Neural cell (in vitro differentiated cells): ENCODE measurements around the gene IDH3B. TPM values are rescaled to one million over a fixed set of nuclear protein-coding genes. Genes with fewer than 3 reads are reported as not detected.

Experiments used
- H2AFZ ChIP-seq: fragments of 200-600, 300-800 bp; sonication (generic), shearing (Covaris generic); 2 replicates; pipeline ENCODE4 v1.6.0; 2014; ENCODE audit warnings: low read depth, mild to moderate bottlenecking, antibody characterized with exemption, low read length, moderate library complexity
- H3F3A ChIP-seq: fragments of 200-600 bp; shearing (Covaris generic); 2 replicates; pipeline ENCODE4 v1.6.1; 2016; ENCODE audit warnings: mild to moderate bottlenecking, moderate library complexity, mixed read lengths, antibody characterized with exemption, low read length; ENCODE audit not compliant: insufficient read depth, poor library complexity, severe bottlenecking
- H3K27ac ChIP-seq: fragments of 200-600, 300-800 bp; sonication (generic), shearing (Covaris generic); 2 replicates; pipeline ENCODE4 v1.5.1; 2014; ENCODE audit warnings: mild to moderate bottlenecking, low read length, moderate library complexity
- H3K27me3 ChIP-seq: fragments of 300-800, 200-600 bp; sonication (generic), shearing (Covaris generic); 2 replicates; pipeline ENCODE4 v1.6.0; 2014; ENCODE audit warnings: mild to moderate bottlenecking, low read depth, low read length, moderate library complexity; ENCODE audit not compliant: insufficient read depth
- H3K36me3 ChIP-seq: fragments of 300-800, 200-600 bp; sonication (generic), shearing (Covaris generic); 2 replicates; pipeline ENCODE4 v1.5.1; 2014; ENCODE audit warnings: mild to moderate bottlenecking, antibody characterized with exemption, low read length, moderate library complexity; ENCODE audit not compliant: insufficient read depth
- H3K4me2 ChIP-seq: fragments of 300-800, 200-600 bp; sonication (generic), shearing (Covaris generic); 2 replicates; pipeline ENCODE4 v1.6.0; 2014; ENCODE audit warnings: mild to moderate bottlenecking, low read length
- H3K4me3 ChIP-seq: fragments of 300-800, 200-600 bp; sonication (generic), shearing (Covaris generic); 2 replicates; pipeline ENCODE4 v1.5.1; 2014; ENCODE audit warnings: mild to moderate bottlenecking, low read length, moderate library complexity
- H3K79me2 ChIP-seq: fragments of 200-600 bp; shearing (Covaris generic); replicated peaks from 2 replicates; pipeline ENCODE4 v1.6.0; 2014; ENCODE audit warnings: mild to moderate bottlenecking, low read length, moderate library complexity; ENCODE audit not compliant: insufficient read depth
- H3K9ac ChIP-seq: fragments of 300-800, 200-600 bp; sonication (generic), shearing (Covaris generic); 2 replicates; pipeline ENCODE4 v1.6.1; 2016; ENCODE audit warnings: mild to moderate bottlenecking, low read length, mixed read lengths
- H3K9me2 ChIP-seq: fragments of 200-600 bp; shearing (Covaris generic); 2 replicates; pipeline ENCODE4 v1.6.1; 2016; ENCODE audit warnings: mild to moderate bottlenecking, low read length, mixed read lengths; ENCODE audit not compliant: insufficient read depth
- H3K9me3 ChIP-seq: fragments of 200-600, 300-800 bp; sonication (generic), shearing (Covaris generic); 2 replicates; pipeline ENCODE4 v1.6.1; 2016; ENCODE audit warnings: mild to moderate bottlenecking, mixed run types, low read length, moderate library complexity, mixed read lengths
- H4K20me1 ChIP-seq: fragments of 200-600 bp; shearing (Covaris generic); 2 replicates; pipeline ENCODE4 v1.6.1; 2016; ENCODE audit warnings: mild to moderate bottlenecking, mixed run types; ENCODE audit not compliant: insufficient read depth
- CTCF ChIP-seq: fragments of 450-650 bp; IDR thresholded peaks from 2 replicates; pipeline ENCODE4 v1.5.1; 2014; ENCODE audit warnings: antibody characterized with exemption, mild to moderate bottlenecking, moderate library complexity; ENCODE audit not compliant: poor library complexity, severe bottlenecking
- EP300 ChIP-seq: fragments of 450-650 bp; conservative IDR thresholded peaks from 2 replicates; pipeline ENCODE4 v1.6.1; 2014; ENCODE audit warnings: antibody characterized with exemption, mild to moderate bottlenecking, moderate library complexity; ENCODE audit not compliant: poor library complexity, severe bottlenecking
- EZH2 ChIP-seq: fragments of 200-600, 300-800 bp; shearing (Covaris generic), sonication (generic); IDR thresholded peaks from 2 replicates; pipeline ENCODE4 v1.6.1; 2014; ENCODE audit warnings: antibody characterized with exemption, low read length, borderline replicate concordance, mild to moderate bottlenecking; ENCODE audit not compliant: insufficient read depth, poor library complexity, severe bottlenecking
- MXI1 ChIP-seq: fragments of 450-650 bp; conservative IDR thresholded peaks from 2 replicates; pipeline ENCODE4 v1.6.1; 2014; ENCODE audit warnings: antibody characterized with exemption, mild to moderate bottlenecking; ENCODE audit not compliant: poor library complexity, severe bottlenecking
- POLR2AphosphoS5 ChIP-seq: IDR thresholded peaks from 2 replicates; pipeline ENCODE4 v1.6.1; 2012
- RAD21 ChIP-seq: fragments of 450-650 bp; conservative IDR thresholded peaks from 2 replicates; pipeline ENCODE4 v1.6.1; 2014; ENCODE audit warnings: antibody characterized with exemption, mild to moderate bottlenecking, moderate library complexity
- REST ChIP-seq: IDR thresholded peaks from 2 replicates; pipeline ENCODE4 v1.6.1; 2012; ENCODE audit warnings: borderline replicate concordance
- SMC3 ChIP-seq: fragments of 450-650 bp; conservative IDR thresholded peaks from 2 replicates; pipeline ENCODE4 v1.6.1; 2014; ENCODE audit warnings: antibody characterized with exemption, mild to moderate bottlenecking, moderate library complexity; ENCODE audit not compliant: poor library complexity
- TAF1 ChIP-seq: IDR thresholded peaks from 2 replicates; pipeline ENCODE4 v1.6.1; 2012; ENCODE audit warnings: low read depth
- polyA plus RNA-seq: library from polyadenylated mRNA; depleted of rRNA; stranded (reverse); fragments of >200 nt; gene quantifications from 2 replicates; pipeline ENCODE4 v1.2.3, GENCODE V29; 2014

The IDH3B gene
- polyA plus RNA-seq, 1 donor from 2014 or later: 307 TPM

GRCh38 chr20:2643708-2644107 lies 20.3 kb downstream of the IDH3B start:
- Histone ChIP-seq H3K79me2 (no peaks in the 10 kb centered on the region), H3K9me3 (no peaks in the 10 kb centered on the region), H3K4me2 (no peak overlapping the region), H2AFZ (no peak overlapping the region), H4K20me1 (no peaks in the 10 kb centered on the region), H3K4me3 (no peak overlapping the region), H3K27ac (no peak overlapping the region), H3K9me2 (no peaks in the 10 kb centered on the region), H3K36me3 (no peaks in the 10 kb centered on the region), H3K27me3 (no peaks in the 10 kb centered on the region), H3F3A (no peaks in the 10 kb centered on the region), H3K9ac (no peak overlapping the region)
- TF ChIP-seq CTCF (no peak), RAD21 (no peak), SMC3 (no peak), MXI1 (no peak), POLR2AphosphoS5 (no peak), EZH2 (no peak), EP300 (no peak), TAF1 (no peak), REST (no peak)

- H3K4me3 ChIP-seq: no peak overlapping the region
- no peaks in the 10 kb centered on the region for H3K36me3 ChIP-seq
- no peak overlapping the region for H3K4me2 ChIP-seq
- no peaks in the 10 kb centered on the region for H3K9me3 ChIP-seq
- TF ChIP-seq REST (no peak), TAF1 (no peak), EZH2 (no peak), RAD21 (no peak), EP300 (no peak), CTCF (no peak), POLR2AphosphoS5 (no peak), MXI1 (no peak), SMC3 (no peak)
- no peaks in the 10 kb centered on the region for H3K27me3 ChIP-seq
- H3K79me2 ChIP-seq: no peaks in the 10 kb centered on the region
- no peak overlapping the region for H3K27ac ChIP-seq
- no peaks in the 10 kb centered on the region for H3K9me2 ChIP-seq
- H3F3A ChIP-seq: no peaks in the 10 kb centered on the region
- no peaks in the 10 kb centered on the region for H4K20me1 ChIP-seq
- no peak overlapping the region for H3K9ac ChIP-seq
- H2AFZ ChIP-seq: no peak overlapping the region
These were observed 23.1 kb downstream of the IDH3B start for GRCh38 chr20:2640899-2641298.
